ENCODE data around the gene PPFIBP2.

The PPFIBP2 gene

GRCh38 chr11:7548659-7549274, 35.0 kb downstream of the PPFIBP2 start:
- no peak for DNase-seq (ENCODE audit: low read depth in 2 of 3, low spot score in 1 of 3)

- no peak for DNase-seq (ENCODE audit: low read depth in 2 of 3, low spot score in 1 of 3)
Observed at GRCh38 chr11:7549681-7550080, 35.9 kb downstream of the PPFIBP2 start.

GRCh38 chr11:7551571-7551970, 37.8 kb downstream of the PPFIBP2 start:
- no peak for DNase-seq (ENCODE audit: low read depth in 2 of 3, low spot score in 1 of 3)

GRCh38 chr11:7552666-7553065, 38.9 kb downstream of the PPFIBP2 start:
- DNase-seq (ENCODE audit: low read depth in 2 of 3, low spot score in 1 of 3) = no peak

GRCh38 chr11:7555052-7555699, 41.4 kb downstream of the PPFIBP2 start:
- no peak for DNase-seq (ENCODE audit: low read depth in 2 of 3, low spot score in 1 of 3)

- DNase-seq (ENCODE audit: low read depth in 2 of 3, low spot score in 1 of 3) = no peak
Observed at GRCh38 chr11:7558046-7558445, 44.2 kb downstream of the PPFIBP2 start.

GRCh38 chr11:7559398-7560283, 45.8 kb downstream of the PPFIBP2 start:
- no peak for DNase-seq (ENCODE audit: low read depth in 2 of 3, low spot score in 1 of 3)

GRCh38 chr11:7561562-7561961, 47.8 kb downstream of the PPFIBP2 start:
- no peak for DNase-seq (ENCODE audit: low read depth in 2 of 3, low spot score in 1 of 3)

- no peak for DNase-seq (ENCODE audit: low read depth in 2 of 3, low spot score in 1 of 3)
Observed at GRCh38 chr11:7563281-7563680, 49.5 kb downstream of the PPFIBP2 start.

GRCh38 chr11:7564803-7565202, 51.0 kb downstream of the PPFIBP2 start:
- DNase-seq (ENCODE audit: low read depth in 2 of 3, low spot score in 1 of 3) = no peak

- DNase-seq (ENCODE audit: low read depth in 2 of 3, low spot score in 1 of 3) = no peak
Observed at GRCh38 chr11:7567311-7567710, 53.5 kb downstream of the PPFIBP2 start.

- DNase-seq (ENCODE audit: low read depth in 2 of 3, low spot score in 1 of 3) = no peak
Observed at GRCh38 chr11:7569044-7569443, 55.2 kb downstream of the PPFIBP2 start.

GRCh38 chr11:7570241-7570640, 56.4 kb downstream of the PPFIBP2 start:
- DNase-seq (ENCODE audit: low read depth in 2 of 3, low spot score in 1 of 3) = no peak

- DNase-seq (ENCODE audit: low read depth in 2 of 3, low spot score in 1 of 3) = no peak
Observed at GRCh38 chr11:7570938-7571521, 57.2 kb downstream of the PPFIBP2 start.

GRCh38 chr11:7571640-7572000, 57.8 kb downstream of the PPFIBP2 start:
- peak in 2 of 3 donors; percentile 23 to 25 for DNase-seq (ENCODE audit: low read depth in 2 of 3, low spot score in 1 of 3)

GRCh38 chr11:7572001-7572712, 58.4 kb downstream of the PPFIBP2 start:
- no peak for DNase-seq (ENCODE audit: low read depth in 2 of 3, low spot score in 1 of 3)

GRCh38 chr11:7573193-7573557, 59.4 kb downstream of the PPFIBP2 start:
- no peak for DNase-seq (ENCODE audit: low read depth in 2 of 3, low spot score in 1 of 3)

- DNase-seq (ENCODE audit: low read depth in 2 of 3, low spot score in 1 of 3) = no peak
Observed at GRCh38 chr11:7573558-7574296, 59.9 kb downstream of the PPFIBP2 start.

- no peak for DNase-seq (ENCODE audit: low read depth in 2 of 3, low spot score in 1 of 3)
Observed at GRCh38 chr11:7574491-7575130, 60.8 kb downstream of the PPFIBP2 start.
